Smooth muscle cell of the brain vasculature (primary cell): ENCODE measurements around the gene TMEM271.

Source experiments
- DNase-seq: peaks from one replicate; pipeline ENCODE4 v3.0.0-alpha.2; 2012; ENCODE audit warnings: low read depth, low spot score

The TMEM271 gene

GRCh38 chr4:581181-581580 lies 5.1 kb upstream of the TMEM271 start:
- DNase-seq, result no peak

- no peak for DNase-seq
Measured at GRCh38 chr4:579543-580175, 3.6 kb upstream of the TMEM271 start.

- DNase-seq, result no peak
Measured at GRCh38 chr4:578451-579443, 2.7 kb upstream of the TMEM271 start.

- no peak for DNase-seq
Measured at GRCh38 chr4:577499-578450, 1.7 kb upstream of the TMEM271 start.

GRCh38 chr4:576991-577498 lies 950 bp upstream of the TMEM271 start:
- DNase-seq, result no peak

- DNase-seq, result peak; percentile 7
Measured at GRCh38 chr4:575281-576141, 584 bp downstream of the TMEM271 start.

GRCh38 chr4:574346-575161 lies 1.5 kb downstream of the TMEM271 start:
- DNase-seq, result no peak

GRCh38 chr4:573122-573892 lies 2.8 kb downstream of the TMEM271 start:
- no peak for DNase-seq

GRCh38 chr4:572594-572993 lies 3.5 kb downstream of the TMEM271 start:
- DNase-seq, result no peak

- DNase-seq, result no peak
Measured at GRCh38 chr4:571838-572572, 4.1 kb downstream of the TMEM271 start.

GRCh38 chr4:570754-571153 lies 5.3 kb downstream of the TMEM271 start:
- no peak for DNase-seq

GRCh38 chr4:569958-570667 lies 6.0 kb downstream of the TMEM271 start:
- DNase-seq, result no peak

- no peak for DNase-seq
Measured at GRCh38 chr4:568962-569361, 7.1 kb downstream of the TMEM271 start.

- DNase-seq, result no peak
Measured at GRCh38 chr4:568351-568652, 7.8 kb downstream of the TMEM271 start.

GRCh38 chr4:567457-568350 lies 8.4 kb downstream of the TMEM271 start:
- DNase-seq, result no peak

GRCh38 chr4:566508-567295 lies 9.4 kb downstream of the TMEM271 start:
- no peak for DNase-seq
